A673 (cell line): Measurements from ENCODE around the gene CD83. TPM values are rescaled to one million over a fixed set of nuclear protein-coding genes. Genes with fewer than 3 reads are reported as not detected.

Experiments used
- BruUV-seq: library from RNA; stranded (reverse); fragments of 400-500 nt; replicated peaks from 2 replicates; lab custom pipeline; 2021; lab: Mats Ljungman, UMichigan
- CTCF ChIA-PET: fragments of 300-600 bp; sonication (Branson Sonifier 250); formaldehyde crosslinking; loops from one replicate; lab custom pipeline; 2022; ENCODE audit warnings: antibody characterized with exemption; lab: Charles Lee
- POLR2A ChIA-PET: fragments of 300-600 bp; sonication (Branson Sonifier 250); formaldehyde crosslinking; loops from one replicate; lab custom pipeline; 2022; ENCODE audit warnings: antibody characterized with exemption; ENCODE audit not compliant: low non-redundant PET; lab: Charles Lee
- DNase-seq: peaks from one replicate; pipeline ENCODE4 v3.0.0-alpha.2; 2015; ENCODE audit warnings: low spot score
- H3K27ac ChIP-seq: fragments of 200-600 bp; sonication (generic); 2 replicates; pipeline ENCODE4 v1.5.1; 2016; ENCODE audit warnings: mixed run types, low read depth, mild to moderate bottlenecking, mixed read lengths, antibody characterized with exemption, low read length; ENCODE audit not compliant: poor library complexity, severe bottlenecking
- H3K27me3 ChIP-seq: fragments of 200-600 bp; sonication (generic); replicated peaks from 2 replicates; pipeline ENCODE4 v1.6.1; 2017; ENCODE audit warnings: mixed run types, low read depth, mild to moderate bottlenecking, mixed read lengths, antibody characterized with exemption, low read length; ENCODE audit not compliant: insufficient read depth, poor library complexity
- H3K36me3 ChIP-seq: fragments of 200-600 bp; sonication (generic); 2 replicates; pipeline ENCODE4 v1.6.1; 2016; ENCODE audit warnings: mixed run types, mild to moderate bottlenecking, mixed read lengths, antibody characterized with exemption, low read length; ENCODE audit not compliant: insufficient read depth, poor library complexity, severe bottlenecking
- H3K4me1 ChIP-seq: fragments of 200-600 bp; sonication (generic); 2 replicates; pipeline ENCODE4 v1.6.1; 2017; ENCODE audit warnings: mixed run types, mild to moderate bottlenecking, mixed read lengths, antibody characterized with exemption, low read length; ENCODE audit not compliant: insufficient read depth, poor library complexity, severe bottlenecking
- H3K4me3 ChIP-seq: fragments of 200-600 bp; sonication (generic); 2 replicates; pipeline ENCODE4 v1.5.1; 2016; ENCODE audit warnings: low read depth, mixed run types, mild to moderate bottlenecking, mixed read lengths, low read length; ENCODE audit not compliant: poor library complexity, severe bottlenecking
- H3K9me3 ChIP-seq: fragments of 200-600 bp; sonication (generic); 2 replicates; pipeline ENCODE4 v1.6.1; 2016; ENCODE audit warnings: mixed run types, low read depth, mild to moderate bottlenecking, mixed read lengths, antibody characterized with exemption, low read length; ENCODE audit not compliant: poor library complexity, severe bottlenecking
- EZH2 ChIP-seq: fragments of 200-600 bp; sonication (generic); IDR thresholded peaks from 2 replicates; pipeline ENCODE4 v1.6.1; 2017; ENCODE audit warnings: borderline replicate concordance, low read depth, mild to moderate bottlenecking, mixed read lengths, antibody characterized with exemption, low read length; ENCODE audit not compliant: poor library complexity, severe bottlenecking
- intact Hi-C: fragments of 100-400 bp; cut with micrococcal nuclease; formaldehyde crosslinking; loops from one replicate; pipeline ENCODE4 v1.10.0; 2022; ENCODE audit not compliant: unreplicated experiment
- total RNA-seq: library from RNA; stranded (reverse); gene quantifications from 2 replicates; pipeline ENCODE4 v1.2.3, GENCODE V29; 2021
- TF ChIP-seq, protein P1 (sequence below): fragments of 300-800, 200-600 bp; sonication (generic); conservative IDR thresholded peaks from 2 replicates; pipeline ENCODE4 v1.5.1; 2017; ENCODE audit warnings: low read depth, mild to moderate bottlenecking, antibody characterized with exemption, low read length, moderate library complexity, mixed read lengths

Gene CD83
- total RNA-seq, 1 experiment from 2014 or later = 14.4 TPM

DNA sequence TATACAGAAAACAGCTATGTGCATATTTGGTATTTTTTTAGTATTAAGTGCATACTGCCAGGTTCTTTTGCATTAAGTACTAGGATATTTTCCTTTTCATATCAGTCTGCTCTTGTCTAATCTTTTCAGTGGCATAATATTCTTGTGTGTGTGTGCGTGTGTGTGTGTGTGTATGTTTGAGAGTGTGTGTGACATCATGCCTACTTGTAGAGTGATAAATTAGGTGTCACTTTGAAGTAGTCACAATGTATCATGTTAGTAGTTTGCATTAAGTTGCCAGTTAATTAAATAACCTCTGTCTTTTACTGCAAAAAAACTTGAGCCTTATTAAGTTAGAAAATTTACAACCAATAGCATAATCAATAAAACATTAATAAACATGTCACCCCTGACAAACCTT is 65.3 kb downstream of the CD83 start:
- no peak for DNase-seq
- intact Hi-C loops = no loop called here
- Histone ChIP-seq H3K4me1 (no peaks in the 10 kb centered on the region), H3K9me3 (no peaks in the 10 kb centered on the region), H3K4me3 (no peak overlapping the region), H3K36me3 (no peaks in the 10 kb centered on the region), H3K27me3 (no peaks in the 10 kb centered on the region), H3K27ac (no peak overlapping the region)
- TF ChIP-seq EZH2 = no peak
- TF ChIP-seq, protein P1, sequence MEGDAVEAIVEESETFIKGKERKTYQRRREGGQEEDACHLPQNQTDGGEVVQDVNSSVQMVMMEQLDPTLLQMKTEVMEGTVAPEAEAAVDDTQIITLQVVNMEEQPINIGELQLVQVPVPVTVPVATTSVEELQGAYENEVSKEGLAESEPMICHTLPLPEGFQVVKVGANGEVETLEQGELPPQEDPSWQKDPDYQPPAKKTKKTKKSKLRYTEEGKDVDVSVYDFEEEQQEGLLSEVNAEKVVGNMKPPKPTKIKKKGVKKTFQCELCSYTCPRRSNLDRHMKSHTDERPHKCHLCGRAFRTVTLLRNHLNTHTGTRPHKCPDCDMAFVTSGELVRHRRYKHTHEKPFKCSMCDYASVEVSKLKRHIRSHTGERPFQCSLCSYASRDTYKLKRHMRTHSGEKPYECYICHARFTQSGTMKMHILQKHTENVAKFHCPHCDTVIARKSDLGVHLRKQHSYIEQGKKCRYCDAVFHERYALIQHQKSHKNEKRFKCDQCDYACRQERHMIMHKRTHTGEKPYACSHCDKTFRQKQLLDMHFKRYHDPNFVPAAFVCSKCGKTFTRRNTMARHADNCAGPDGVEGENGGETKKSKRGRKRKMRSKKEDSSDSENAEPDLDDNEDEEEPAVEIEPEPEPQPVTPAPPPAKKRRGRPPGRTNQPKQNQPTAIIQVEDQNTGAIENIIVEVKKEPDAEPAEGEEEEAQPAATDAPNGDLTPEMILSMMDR = no peak
- CTCF ChIA-PET = no interaction called here
- POLR2A ChIA-PET = no interaction called here
- no TSS peak for BruUV-seq

Other genes with a start within 250 kb of the CD83 start
- 20.7 and 20.8 TPM in 2 replicates for gene RNF182, start 192.8 kb upstream of the CD83 start, total RNA-seq